ENCODE measurements around the gene TGFA.

DNA sequence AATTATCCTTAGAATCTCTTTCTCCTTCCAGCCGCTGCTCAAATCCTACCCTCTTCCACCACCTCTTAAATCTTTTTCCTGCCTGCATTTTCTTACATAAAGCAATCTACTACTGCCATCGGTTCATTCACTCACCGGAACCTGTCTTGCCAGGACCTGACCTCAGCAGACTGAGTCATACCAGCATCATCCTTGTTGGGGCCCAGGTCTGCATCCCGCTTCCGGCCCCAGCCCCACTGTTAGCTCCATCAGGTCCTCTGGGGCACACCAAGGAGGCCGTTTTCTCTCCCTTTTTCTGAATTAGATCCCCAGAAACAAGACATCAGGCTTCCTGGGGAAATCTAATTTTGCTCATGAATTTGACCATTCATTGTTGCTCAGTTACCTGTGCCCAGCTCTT is 42.7 kb upstream of the TGFA start:
- TF ChIP-seq CTCF (IDR thresholded peaks at IDR 0.05) (no peak), POLR2AphosphoS5 (IDR thresholded peaks at IDR 0.05) (no peak), POLR2A (IDR thresholded peaks at IDR 0.05) (no peak), EP300 (IDR thresholded peaks at IDR 0.05) (no peak)
